CD4-positive, alpha-beta T cell (primary cell): ENCODE results near the gene FAM193B. TPM values are rescaled to one million over a fixed set of nuclear protein-coding genes. Genes with fewer than 3 reads are reported as not detected.

Experiments
- ATAC-seq: fragments of 200-7000 bp; cut with Tn5 transposase; one replicate; pipeline ENCODE4 v1.10.0; 2022; ENCODE audit warnings: mild to moderate bottlenecking; ENCODE audit not compliant: poor library complexity
- CTCF ChIA-PET: fragments of 350-600 bp; sonication (Branson Sonifier 250); formaldehyde crosslinking; loops from one replicate; lab custom pipeline; 2021; ENCODE audit warnings: antibody characterized with exemption, inconsistent platforms; lab: Charles Lee
- POLR2A ChIA-PET: fragments of 350-600 bp; sonication (Branson Sonifier 250); formaldehyde crosslinking; loops from one replicate; lab custom pipeline; 2021; ENCODE audit warnings: antibody characterized with exemption, inconsistent platforms; lab: Charles Lee
- DNase-seq, 14 experiments: peaks; one replicate each; pipeline ENCODE4 v3.0.0-alpha.2; 2013 to 2020; ENCODE audit warnings: mixed read lengths in 2 of 14
- H3K27ac ChIP-seq, 2 donors: one replicate each; pipeline versions ENCODE4 v1.5.1 to v1.7.0; 2013; ENCODE audit warnings: low read length in 2 of 2, low read depth in 1 of 2, mild to moderate bottlenecking in 1 of 2
- H3K27me3 ChIP-seq, 2 experiments: 1 replicate in 1 of 2; 2 replicates in 1 of 2; pipeline versions ENCODE4 v1.6.1 to v1.7.0; 2013; ENCODE audit warnings: low read length in 2 of 2, control low read depth in 1 of 2, mild to moderate bottlenecking in 1 of 2, moderate library complexity in 1 of 2; ENCODE audit not compliant: insufficient read depth in 2 of 2, control insufficient read depth in 1 of 2
- H3K36me3 ChIP-seq: one replicate; pipeline ENCODE4 v1.6.1; 2013; ENCODE audit warnings: low read length, control low read depth; ENCODE audit not compliant: insufficient read depth
- H3K4me1 ChIP-seq: one replicate; pipeline ENCODE4 v1.6.1; 2013; ENCODE audit warnings: low read length, control low read depth; ENCODE audit not compliant: insufficient read depth
- H3K4me3 ChIP-seq: one replicate; pipeline ENCODE4 v1.5.1; 2013; ENCODE audit warnings: mild to moderate bottlenecking, low read length, moderate library complexity
- H3K9me3 ChIP-seq, 2 experiments: 1 replicate in 1 of 2; 2 replicates in 1 of 2; pipeline versions ENCODE4 v1.6.1 to v1.7.0; 2013; ENCODE audit warnings: low read length in 2 of 2, mild to moderate bottlenecking in 2 of 2, control low read depth in 1 of 2, moderate library complexity in 1 of 2; ENCODE audit not compliant: control insufficient read depth in 1 of 2, insufficient read depth in 1 of 2
- H3K27ac Mint-ChIP-seq: one replicate; pipeline ENCODE4 v1.8.0; 2020; ENCODE audit warnings: mixed read lengths
- H3K27me3 Mint-ChIP-seq: one replicate; pipeline ENCODE4 v1.8.0; 2021; ENCODE audit warnings: mixed read lengths
- H3K36me3 Mint-ChIP-seq: one replicate; pipeline ENCODE4 v1.8.0; 2021; ENCODE audit warnings: low read depth, mixed read lengths
- H3K4me1 Mint-ChIP-seq: one replicate; pipeline ENCODE4 v1.8.0; 2021; ENCODE audit warnings: low read depth, mixed read lengths
- H3K4me3 Mint-ChIP-seq: one replicate; pipeline ENCODE4 v1.8.0; 2020; ENCODE audit warnings: mild to moderate bottlenecking, mixed read lengths
- H3K9me3 Mint-ChIP-seq: one replicate; pipeline ENCODE4 v1.8.0; 2020; ENCODE audit warnings: mixed read lengths
- intact Hi-C, 2 experiments: fragments of 100-400 bp; cut with DNase I in 1 of 2; cut with micrococcal nuclease in 1 of 2; formaldehyde crosslinking; loops; one replicate each; pipeline versions ENCODE4 v1.15.1 to v1.9.0; 2023 to 2025; cut with DNase I, micrococcal nuclease
- total RNA-seq, 174 experiments: library from RNA in 2 of 174; stranded (reverse) in 2 of 174; gene quantifications; one replicate each; pipeline ENCODE4 v1.2.3 and lab custom pipeline; 2021 to 2026
- TF ChIP-seq, protein P1 (sequence below): fragments of 200-600 bp; IDR thresholded peaks from one replicate; pipeline ENCODE4 v1.8.0; 2022; ENCODE audit warnings: antibody characterized with exemption, mild to moderate bottlenecking

Gene FAM193B
- total RNA-seq, 2 experiments from 2014 or later, result 150 to 155 TPM

GRCh38 chr5:177594071-177594470, 39.7 kb upstream of the FAM193B start:
- Mint-ChIP-seq H3K27ac (no peak overlapping the region), H3K36me3 (peaks cover 50% of the 10 kb centered on the region), H3K4me1 (peaks cover 40% of the 10 kb centered on the region), H3K9me3 (no peaks in the 10 kb centered on the region), H3K27me3 (peaks cover 15% of the 10 kb centered on the region), H3K4me3 (peak overlapping the region; percentile 100)
- ChIA-PET CTCF (no interaction called here), POLR2A (no interaction called here)
- peaks cover 39% of the 10 kb centered on the region for H3K36me3 ChIP-seq
- TF ChIP-seq, protein P1, sequence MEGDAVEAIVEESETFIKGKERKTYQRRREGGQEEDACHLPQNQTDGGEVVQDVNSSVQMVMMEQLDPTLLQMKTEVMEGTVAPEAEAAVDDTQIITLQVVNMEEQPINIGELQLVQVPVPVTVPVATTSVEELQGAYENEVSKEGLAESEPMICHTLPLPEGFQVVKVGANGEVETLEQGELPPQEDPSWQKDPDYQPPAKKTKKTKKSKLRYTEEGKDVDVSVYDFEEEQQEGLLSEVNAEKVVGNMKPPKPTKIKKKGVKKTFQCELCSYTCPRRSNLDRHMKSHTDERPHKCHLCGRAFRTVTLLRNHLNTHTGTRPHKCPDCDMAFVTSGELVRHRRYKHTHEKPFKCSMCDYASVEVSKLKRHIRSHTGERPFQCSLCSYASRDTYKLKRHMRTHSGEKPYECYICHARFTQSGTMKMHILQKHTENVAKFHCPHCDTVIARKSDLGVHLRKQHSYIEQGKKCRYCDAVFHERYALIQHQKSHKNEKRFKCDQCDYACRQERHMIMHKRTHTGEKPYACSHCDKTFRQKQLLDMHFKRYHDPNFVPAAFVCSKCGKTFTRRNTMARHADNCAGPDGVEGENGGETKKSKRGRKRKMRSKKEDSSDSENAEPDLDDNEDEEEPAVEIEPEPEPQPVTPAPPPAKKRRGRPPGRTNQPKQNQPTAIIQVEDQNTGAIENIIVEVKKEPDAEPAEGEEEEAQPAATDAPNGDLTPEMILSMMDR, result no peak
- ATAC-seq (no peak), DNase-seq (no peak)
- peaks cover 34% of the 10 kb centered on the region for H3K4me1 ChIP-seq
- H3K27ac ChIP-seq, result no peak overlapping the region
- no peaks in the 10 kb centered on the region for H3K9me3 ChIP-seq
- H3K27me3 ChIP-seq, result no peaks in the 10 kb centered on the region
- intact Hi-C loops, result loop anchor here in 1 of 2 experiments (5.0 kb wide), 1 partner anchor 1057 kb away; the partner anchor contains the start of gene RNF44
- no peak overlapping the region for H3K4me3 ChIP-seq

- peaks cover 45% of the 10 kb centered on the region for H3K36me3 Mint-ChIP-seq
- ChIA-PET CTCF (interaction anchor here (1.4 kb wide), 1 partner anchor 14 kb away, joined by 3 read pairs; no protein-coding TSS in a partner anchor), POLR2A (interaction anchor here (1.6 kb wide), 1 partner anchor 242 kb away, joined by 5 read pairs; the partner anchor contains the start of gene LMAN2)
- peaks cover 34% of the 10 kb centered on the region for H3K4me1 Mint-ChIP-seq
- Histone ChIP-seq H3K4me1 (peaks cover 32% of the 10 kb centered on the region), H3K27ac (no peak overlapping the region), H3K9me3 (no peaks in the 10 kb centered on the region), H3K36me3 (peaks cover 39% of the 10 kb centered on the region), H3K27me3 (no peaks in the 10 kb centered on the region), H3K4me3 (no peak overlapping the region)
- intact Hi-C loops, result loop anchor here in 1 of 2 experiments (2.0 to 5.0 kb wide), 2 partner anchors 291 to 1056 kb away; partner anchors contain the start of genes PRELID1, RAB24 and RNF44
- ATAC-seq (no peak), DNase-seq (no peak)
- TF ChIP-seq, protein P1, result no peak
- peak overlapping the region; percentile 100 for H3K4me3 Mint-ChIP-seq
- peak overlapping the region; percentile 87 for H3K27ac Mint-ChIP-seq
- H3K9me3 Mint-ChIP-seq, result no peaks in the 10 kb centered on the region
- peaks cover 19% of the 10 kb centered on the region for H3K27me3 Mint-ChIP-seq
Measured at GRCh38 chr5:177593511-177593910, 39.1 kb upstream of the FAM193B start.

DNA sequence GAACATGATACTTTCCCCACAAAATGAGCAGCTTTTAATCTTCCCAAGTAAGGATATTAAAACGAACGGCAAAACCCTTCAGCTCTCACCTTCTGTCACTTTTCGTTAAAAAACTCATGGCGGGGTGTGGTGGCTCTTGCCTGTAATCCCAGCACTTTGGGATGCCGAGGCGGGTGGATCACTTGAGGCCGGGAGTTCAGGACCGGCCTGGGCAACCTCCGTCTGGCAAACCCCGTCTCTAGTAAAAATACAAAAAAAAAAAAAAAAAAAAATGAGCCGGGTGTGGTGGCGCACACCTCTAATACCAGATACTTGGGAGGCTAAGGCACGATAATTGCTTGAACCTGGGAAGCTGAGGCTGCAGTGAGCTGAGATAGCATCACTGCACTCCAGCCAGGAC, 38.5 kb upstream of the FAM193B start:
- peaks cover 31% of the 10 kb centered on the region for H3K4me1 Mint-ChIP-seq
- intact Hi-C loops, result loop anchor here (1.0 to 5.0 kb wide), 3 partner anchors 7 to 1056 kb away; partner anchors contain the start of genes B4GALT7 (in 2 of the 2), PRELID1 (in 1 of the 2), RAB24 (in 1 of the 2) and RNF44 (in 1 of the 2)
- CTCF ChIA-PET, result interaction anchor here (1.4 to 1.5 kb wide), 2 partner anchors 14 to 189 kb away, joined by 3 to 4 read pairs; no protein-coding TSS in a partner anchor

More for the DNA sequence above, 38.5 kb upstream of the FAM193B start:
- Histone ChIP-seq H3K27me3 (no peaks in the 10 kb centered on the region), H3K4me3 (peak overlapping the region; percentile 71), H3K36me3 (peaks cover 39% of the 10 kb centered on the region), H3K9me3 (no peaks in the 10 kb centered on the region), H3K27ac (no peak overlapping the region), H3K4me1 (peaks cover 32% of the 10 kb centered on the region)
- TF ChIP-seq, protein P1, result no peak
- Mint-ChIP-seq H3K9me3 (no peaks in the 10 kb centered on the region), H3K36me3 (peaks cover 44% of the 10 kb centered on the region), H3K4me3 (peak overlapping the region; percentile 100), H3K27ac (peak overlapping the region; percentile 87), H3K27me3 (peaks cover 24% of the 10 kb centered on the region)
- POLR2A ChIA-PET, result interaction anchor here (1.3 to 1.6 kb wide), 3 partner anchors 16 to 561 kb away, joined by 3 to 5 read pairs (median 4); partner anchors contain the start of genes LMAN2 and NHP2
- no peak for DNase-seq
- ATAC-seq, result no peak
